Liver (tissue), 3 donors: ENCODE measurements around the gene ZNF785.
"Not testable (repeated sequence)": the region's sequence is repeated elsewhere in the genome, so short reads cannot be mapped to it uniquely, and the experiment has no call there.

Experiments used
- EGR1 ChIP-seq, 2 donors: IDR thresholded peaks; 2 replicates each; pipeline ENCODE4 v1.6.1; 2016 to 2018; ENCODE audit warnings: antibody characterized with exemption in 2 of 2, low read depth in 2 of 2
- FOXA1 ChIP-seq: IDR thresholded peaks from 2 replicates; pipeline ENCODE4 v1.6.1; 2016; ENCODE audit warnings: antibody characterized with exemption
- GABPA ChIP-seq, 2 donors: IDR thresholded peaks in 1 of 2; conservative IDR thresholded peaks in 1 of 2; 2 replicates each; pipeline ENCODE4 v1.6.1; 2016; ENCODE audit warnings: antibody characterized with exemption in 2 of 2, mild to moderate bottlenecking in 1 of 2, moderate library complexity in 1 of 2
- JUND ChIP-seq, 2 donors: IDR thresholded peaks; 2 replicates each; pipeline ENCODE4 v1.6.1; 2016; ENCODE audit warnings: antibody characterized with exemption in 2 of 2
- NR2F2 ChIP-seq: IDR thresholded peaks from 2 replicates; pipeline ENCODE4 v1.6.1; 2016; ENCODE audit warnings: antibody characterized with exemption
- RAD21 ChIP-seq, 2 donors: IDR thresholded peaks; 2 replicates each; pipeline ENCODE4 v1.6.1; 2016; ENCODE audit warnings: antibody characterized with exemption in 2 of 2, mild to moderate bottlenecking in 2 of 2
- SP1 ChIP-seq: IDR thresholded peaks from 2 replicates; pipeline ENCODE4 v1.6.1; 2018; ENCODE audit warnings: antibody characterized with exemption, mild to moderate bottlenecking
- TAF1 ChIP-seq: conservative IDR thresholded peaks from 2 replicates; pipeline ENCODE4 v1.6.1; 2016; ENCODE audit warnings: antibody characterized with exemption, mild to moderate bottlenecking
- TF ChIP-seq, protein P1 (sequence below): fragments of 150-350 bp; IDR thresholded peaks from 2 replicates; pipeline ENCODE4 v1.5.1; 2017; ENCODE audit warnings: improper control_type of control experiment, low read depth, low read length; ENCODE audit not compliant: missing input control
- TF ChIP-seq, protein P2 (sequence below): IDR thresholded peaks from 2 replicates; pipeline ENCODE4 v1.6.1; 2016; ENCODE audit warnings: antibody characterized with exemption
- TF ChIP-seq, protein P3 (sequence below): IDR thresholded peaks from 2 replicates; pipeline ENCODE4 v1.6.1; 2016; ENCODE audit warnings: antibody characterized with exemption
- donor health status: healthy.
- donor health status: healthy.

DNA sequence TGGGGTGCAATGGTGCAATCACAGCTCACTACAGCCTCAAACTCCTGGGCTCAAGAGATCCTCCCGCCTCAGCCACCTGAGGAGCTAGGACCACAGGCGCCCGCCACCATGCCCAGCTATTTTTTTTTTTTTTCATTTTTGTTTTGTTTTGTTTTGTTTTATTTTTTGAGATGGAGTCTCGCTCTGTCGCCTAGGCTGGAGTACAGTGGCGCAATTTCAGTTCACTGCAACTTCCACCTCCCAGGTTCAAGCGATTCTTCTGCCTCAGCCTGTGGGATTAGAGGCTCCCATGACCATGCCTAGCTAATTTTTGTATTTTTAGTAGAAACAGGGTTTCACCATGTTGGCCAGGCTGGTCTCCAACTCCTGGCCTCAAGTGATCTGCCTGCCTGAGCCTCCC, 47.0 kb upstream of the ZNF785 start:
- TF ChIP-seq, protein P1, sequence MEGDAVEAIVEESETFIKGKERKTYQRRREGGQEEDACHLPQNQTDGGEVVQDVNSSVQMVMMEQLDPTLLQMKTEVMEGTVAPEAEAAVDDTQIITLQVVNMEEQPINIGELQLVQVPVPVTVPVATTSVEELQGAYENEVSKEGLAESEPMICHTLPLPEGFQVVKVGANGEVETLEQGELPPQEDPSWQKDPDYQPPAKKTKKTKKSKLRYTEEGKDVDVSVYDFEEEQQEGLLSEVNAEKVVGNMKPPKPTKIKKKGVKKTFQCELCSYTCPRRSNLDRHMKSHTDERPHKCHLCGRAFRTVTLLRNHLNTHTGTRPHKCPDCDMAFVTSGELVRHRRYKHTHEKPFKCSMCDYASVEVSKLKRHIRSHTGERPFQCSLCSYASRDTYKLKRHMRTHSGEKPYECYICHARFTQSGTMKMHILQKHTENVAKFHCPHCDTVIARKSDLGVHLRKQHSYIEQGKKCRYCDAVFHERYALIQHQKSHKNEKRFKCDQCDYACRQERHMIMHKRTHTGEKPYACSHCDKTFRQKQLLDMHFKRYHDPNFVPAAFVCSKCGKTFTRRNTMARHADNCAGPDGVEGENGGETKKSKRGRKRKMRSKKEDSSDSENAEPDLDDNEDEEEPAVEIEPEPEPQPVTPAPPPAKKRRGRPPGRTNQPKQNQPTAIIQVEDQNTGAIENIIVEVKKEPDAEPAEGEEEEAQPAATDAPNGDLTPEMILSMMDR, result not testable (repeated sequence)
- TF ChIP-seq TAF1; GABPA (IDR thresholded peaks at IDR 0.05 in 1 of 2, conservative IDR thresholded peaks at IDR 0.05 in 1 of 2); RAD21 (IDR thresholded peaks at IDR 0.05); NR2F2; FOXA1; JUND (IDR thresholded peaks at IDR 0.05); SP1; EGR1 (IDR thresholded peaks at IDR 0.05; ENCODE audit: low read depth in 2 of 2): not testable (repeated sequence)
- TF ChIP-seq, protein P2, sequence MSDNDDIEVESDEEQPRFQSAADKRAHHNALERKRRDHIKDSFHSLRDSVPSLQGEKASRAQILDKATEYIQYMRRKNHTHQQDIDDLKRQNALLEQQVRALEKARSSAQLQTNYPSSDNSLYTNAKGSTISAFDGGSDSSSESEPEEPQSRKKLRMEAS, result not testable (repeated sequence)
- TF ChIP-seq, protein P3, sequence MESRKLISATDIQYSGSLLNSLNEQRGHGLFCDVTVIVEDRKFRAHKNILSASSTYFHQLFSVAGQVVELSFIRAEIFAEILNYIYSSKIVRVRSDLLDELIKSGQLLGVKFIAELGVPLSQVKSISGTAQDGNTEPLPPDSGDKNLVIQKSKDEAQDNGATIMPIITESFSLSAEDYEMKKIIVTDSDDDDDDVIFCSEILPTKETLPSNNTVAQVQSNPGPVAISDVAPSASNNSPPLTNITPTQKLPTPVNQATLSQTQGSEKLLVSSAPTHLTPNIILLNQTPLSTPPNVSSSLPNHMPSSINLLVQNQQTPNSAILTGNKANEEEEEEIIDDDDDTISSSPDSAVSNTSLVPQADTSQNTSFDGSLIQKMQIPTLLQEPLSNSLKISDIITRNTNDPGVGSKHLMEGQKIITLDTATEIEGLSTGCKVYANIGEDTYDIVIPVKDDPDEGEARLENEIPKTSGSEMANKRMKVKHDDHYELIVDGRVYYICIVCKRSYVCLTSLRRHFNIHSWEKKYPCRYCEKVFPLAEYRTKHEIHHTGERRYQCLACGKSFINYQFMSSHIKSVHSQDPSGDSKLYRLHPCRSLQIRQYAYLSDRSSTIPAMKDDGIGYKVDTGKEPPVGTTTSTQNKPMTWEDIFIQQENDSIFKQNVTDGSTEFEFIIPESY, result not testable (repeated sequence)
